Stimulated activated CD8-positive, alpha-beta memory T cell treated with anti-CD3 and anti-CD28 coated beads, Interleukin-15, amount 100 ng/mL, for 4 hours (primary cell): Measurements from ENCODE around the gene STEAP1B.
"Not testable (repeated sequence)": the region's sequence is repeated elsewhere in the genome, so short reads cannot be mapped to it uniquely, and the experiment has no call there.

ENCODE experiments used
- DNase-seq, 2 donors: peaks; one replicate each; pipeline ENCODE4 v3.0.0-alpha.2; 2020; ENCODE audit warnings: low read depth in 2 of 2

Gene STEAP1B

GRCh38 chr7:22499888-22500689 is at the start of gene STEAP1B:
TSS of gene STEAP1B (minus strand) at chr7:22500188. CDS start at chr7:22494855, 5,333 bp downstream.
- peak; percentile 56 to 57 for DNase-seq

- DNase-seq, result no peak
Measured at GRCh38 chr7:22549051-22549450, 49.1 kb upstream of the STEAP1B start.

GRCh38 chr7:22548313-22548712 is 48.3 kb upstream of the STEAP1B start:
- no peak for DNase-seq

- no peak for DNase-seq
Measured at GRCh38 chr7:22546769-22547168, 46.8 kb upstream of the STEAP1B start.

- no peak for DNase-seq
Measured at GRCh38 chr7:22545529-22545928, 45.5 kb upstream of the STEAP1B start.

GRCh38 chr7:22544245-22544644 is 44.3 kb upstream of the STEAP1B start:
- no peak for DNase-seq

- no peak for DNase-seq
Measured at GRCh38 chr7:22543169-22543568, 43.2 kb upstream of the STEAP1B start.

- no peak for DNase-seq
Measured at GRCh38 chr7:22542669-22543068, 42.7 kb upstream of the STEAP1B start.

GRCh38 chr7:22542254-22542653 is 42.3 kb upstream of the STEAP1B start:
- no peak for DNase-seq

- DNase-seq, result no peak
Measured at GRCh38 chr7:22541789-22542188, 41.8 kb upstream of the STEAP1B start.

- not testable (repeated sequence) for DNase-seq
Measured at GRCh38 chr7:22528537-22528936, 28.5 kb upstream of the STEAP1B start.

- not testable (repeated sequence) for DNase-seq
Measured at GRCh38 chr7:22524353-22524947, 24.5 kb upstream of the STEAP1B start.

- not testable (repeated sequence) for DNase-seq
Measured at GRCh38 chr7:22523478-22524352, 23.7 kb upstream of the STEAP1B start.

- not testable (repeated sequence) for DNase-seq
Measured at GRCh38 chr7:22519560-22519959, 19.6 kb upstream of the STEAP1B start.

- not testable (repeated sequence) for DNase-seq
Measured at GRCh38 chr7:22516950-22517349, 17.0 kb upstream of the STEAP1B start.

GRCh38 chr7:22514963-22515362 is 15.0 kb upstream of the STEAP1B start:
- not testable (repeated sequence) for DNase-seq

GRCh38 chr7:22507320-22507719 is 7.3 kb upstream of the STEAP1B start:
- not testable (repeated sequence) for DNase-seq

- DNase-seq, result not testable (repeated sequence)
Measured at GRCh38 chr7:22506316-22507020, 6.5 kb upstream of the STEAP1B start.

- not testable (repeated sequence) for DNase-seq
Measured at GRCh38 chr7:22504519-22504918, 4.5 kb upstream of the STEAP1B start.

- not testable (repeated sequence) for DNase-seq
Measured at GRCh38 chr7:22502104-22502503, 2.1 kb upstream of the STEAP1B start.

GRCh38 chr7:22501336-22501735 is 1.3 kb upstream of the STEAP1B start:
- not testable (repeated sequence) for DNase-seq

GRCh38 chr7:22499044-22499443 is 944 bp downstream of the STEAP1B start:
- no peak for DNase-seq
